ENCODE measurements around the gene TMEM95. TPM values are rescaled to one million over a fixed set of nuclear protein-coding genes. Genes with fewer than 3 reads are reported as not detected.
"Not testable (repeated sequence)": the region's sequence is repeated elsewhere in the genome, so short reads cannot be mapped to it uniquely, and the experiment has no call there.

The TMEM95 gene
- total RNA-seq, 4 donors from 2014 or later: not detected

- no peak for ATAC-seq
- no peaks in the 10 kb centered on the region for H3K9me3 ChIP-seq
- peaks cover 0 to 10% (median 6%) of the 10 kb centered on the region in 3 donors for H3K4me1 ChIP-seq
- peaks cover 58% of the 10 kb centered on the region for H3K27me3 ChIP-seq
- H3K27ac ChIP-seq: no peak overlapping the region
- H3K36me3 ChIP-seq: no peaks in the 10 kb centered on the region
- no peak overlapping the region for H3K4me3 ChIP-seq
- WGBS, 2 donors (ENCODE audit: low coverage in 1 of 2): 80% methylated on average over 2 of the region's 3 CpGs; no CpG with 5 or more reads in 1 of the 2 donors
- TF ChIP-seq POLR2AphosphoS5 (IDR thresholded peaks at IDR 0.05) (no peak), POLR2A (IDR thresholded peaks at IDR 0.05) (no peak), CTCF (IDR thresholded peaks at IDR 0.05) (no peak), EP300 (IDR thresholded peaks at IDR 0.05) (no peak)
Observed at GRCh38 chr17:7334938-7335538, 19.9 kb upstream of the TMEM95 start.

GRCh38 chr17:7335765-7336164, 19.2 kb upstream of the TMEM95 start:
- not testable (repeated sequence) for ATAC-seq, H3K27ac ChIP-seq, H3K4me3 ChIP-seq, H3K9me3 ChIP-seq, H3K36me3 ChIP-seq, H3K4me1 ChIP-seq
- 44 to 73% methylated on average over 3 to 13 of the region's 13 CpGs for WGBS, 2 donors (ENCODE audit: low coverage in 1 of 2)
- H3K27me3 ChIP-seq: peaks cover 63% of the 10 kb centered on the region

DNA sequence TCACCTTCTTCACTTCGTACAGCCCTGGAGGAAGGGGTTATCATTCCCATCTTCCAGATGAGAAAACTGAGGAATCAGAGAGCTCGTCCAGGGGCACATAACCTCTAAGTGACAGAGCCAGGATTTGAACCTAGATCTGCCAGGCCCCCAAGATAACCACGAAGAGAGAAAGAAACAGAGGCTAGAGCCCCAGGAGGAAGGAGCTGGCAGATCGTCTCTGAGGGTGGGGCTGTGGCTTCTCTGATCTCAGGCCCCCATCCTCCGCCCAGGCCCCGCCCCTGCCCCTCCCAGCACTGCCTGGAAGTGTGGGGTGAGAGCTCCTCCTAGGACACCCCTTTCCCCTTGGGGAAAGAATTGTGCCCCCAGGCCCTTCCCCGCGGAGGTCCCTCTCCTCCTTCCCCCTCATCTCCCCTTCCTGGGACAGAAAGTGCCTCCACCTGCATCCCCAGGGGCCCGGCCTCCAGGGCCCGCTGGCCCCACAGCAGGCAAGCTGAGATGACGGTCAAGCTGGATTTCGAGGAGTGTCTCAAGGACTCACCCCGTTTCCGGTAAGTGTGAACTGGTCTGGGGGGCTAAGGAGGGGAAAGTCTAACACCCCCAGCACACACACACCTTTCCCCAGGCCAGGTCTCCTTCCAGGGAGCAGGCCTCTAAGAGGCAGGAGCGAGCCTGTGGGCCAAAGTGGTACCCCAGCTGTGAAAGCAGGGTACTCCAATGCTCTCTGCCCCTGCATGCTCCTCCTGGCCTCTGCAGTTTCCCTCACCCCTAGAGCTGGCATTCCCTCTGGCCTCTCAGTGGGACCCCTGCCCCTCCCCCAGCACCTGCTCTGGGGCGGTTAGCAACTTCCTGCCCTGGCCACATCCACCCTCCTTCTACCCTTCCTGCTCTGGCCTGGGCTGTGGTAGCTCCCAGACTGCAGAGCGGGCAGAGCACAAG, 18.4 kb upstream of the TMEM95 start, which contains the start of gene ACAP1:
ACAP1 (plus strand) TSS at position 290 of the 936 bp plus-strand sequence; CDS start at position 496, 206 bp downstream.
- H3K27me3 ChIP-seq: peaks cover 70% of the 10 kb centered on the region
- H3K4me1 ChIP-seq: no peaks in the 10 kb centered on the region
- H3K27ac ChIP-seq: peak within 1 kb of the TSS in 1 of 4 donors; percentile 11
- no peaks in the 10 kb centered on the region for H3K9me3 ChIP-seq
- peak within 1 kb of the TSS in 1 of 2 donors; percentile 23 for H3K4me3 ChIP-seq
- TF ChIP-seq CTCF (IDR thresholded peaks at IDR 0.05) (no peak), POLR2AphosphoS5 (IDR thresholded peaks at IDR 0.05) (no peak), EP300 (IDR thresholded peaks at IDR 0.05) (no peak), POLR2A (IDR thresholded peaks at IDR 0.05) (no peak)
- H3K36me3 ChIP-seq: no peaks in the 10 kb centered on the region
- 39 to 43% methylated on average over 5 of the region's 17 CpGs for WGBS, 2 donors (ENCODE audit: low coverage in 1 of 2)
- no peak for ATAC-seq

DNA sequence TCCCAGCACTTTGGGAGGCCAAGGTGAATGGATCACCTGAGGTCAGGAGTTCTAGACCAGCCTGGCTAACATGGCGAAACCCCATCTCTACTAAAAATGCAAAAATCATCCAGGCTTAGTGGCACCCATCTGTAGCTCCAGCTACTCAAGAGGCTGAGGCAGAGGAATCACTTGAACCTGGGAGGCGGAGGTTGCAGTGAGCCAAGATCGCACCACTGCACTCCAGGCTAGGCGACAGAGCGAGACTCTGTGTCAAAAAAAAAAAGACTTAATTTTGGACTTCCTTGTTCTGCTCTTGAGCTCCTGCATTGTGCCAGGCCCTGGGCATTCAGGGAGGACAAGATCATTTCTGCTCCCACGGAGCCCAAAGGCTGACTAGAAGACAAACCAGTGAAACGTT, 17.4 kb upstream of the TMEM95 start:
- H3K27ac ChIP-seq, H3K4me3 ChIP-seq, ATAC-seq, H3K36me3 ChIP-seq, H3K9me3 ChIP-seq, H3K4me1 ChIP-seq: not testable (repeated sequence)
- 41 to 70% methylated on average over 2 to 3 of the region's 7 CpGs for WGBS, 2 donors (ENCODE audit: low coverage in 1 of 2)
- peaks cover 81% of the 10 kb centered on the region for H3K27me3 ChIP-seq

DNA sequence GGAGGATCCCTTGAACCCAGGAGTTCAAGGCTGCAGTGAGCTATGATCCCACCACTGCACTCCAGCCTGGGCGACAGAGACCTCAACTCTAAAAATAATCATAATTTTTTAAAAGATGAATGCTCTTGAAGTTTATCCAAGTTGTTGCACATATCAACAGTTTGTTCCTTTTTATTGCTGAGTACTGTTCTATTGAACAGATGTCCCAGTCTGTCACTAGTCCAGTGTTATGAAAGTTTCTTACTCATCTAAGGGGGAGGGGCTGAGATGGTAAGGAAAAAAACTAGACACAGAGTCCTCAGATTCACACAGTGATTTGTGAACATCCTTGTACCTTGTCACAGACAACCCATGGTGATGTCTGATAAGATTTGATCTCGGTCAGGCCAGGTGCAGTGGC, 14.8 kb upstream of the TMEM95 start:
- Histone ChIP-seq H3K9me3 (no peaks in the 10 kb centered on the region), H3K4me1 (no peaks in the 10 kb centered on the region), H3K27me3 (peaks cover 81% of the 10 kb centered on the region), H3K36me3 (no peaks in the 10 kb centered on the region), H3K4me3 (no peak overlapping the region), H3K27ac (no peak overlapping the region)
- no peak for ATAC-seq
- TF ChIP-seq EP300 (IDR thresholded peaks at IDR 0.05) (no peak), POLR2AphosphoS5 (IDR thresholded peaks at IDR 0.05) (no peak), POLR2A (IDR thresholded peaks at IDR 0.05) (no peak), CTCF (IDR thresholded peaks at IDR 0.05) (no peak)
- 60% methylated on average over 2 of the region's 2 CpGs; no CpG with 5 or more reads in 1 of the 2 donors for WGBS, 2 donors (ENCODE audit: low coverage in 1 of 2)
